ENCODE results near the gene COX5A.
"Not testable (repeated sequence)": the region's sequence is repeated elsewhere in the genome, so short reads cannot be mapped to it uniquely, and the experiment has no call there.

COX5A gene

DNA sequence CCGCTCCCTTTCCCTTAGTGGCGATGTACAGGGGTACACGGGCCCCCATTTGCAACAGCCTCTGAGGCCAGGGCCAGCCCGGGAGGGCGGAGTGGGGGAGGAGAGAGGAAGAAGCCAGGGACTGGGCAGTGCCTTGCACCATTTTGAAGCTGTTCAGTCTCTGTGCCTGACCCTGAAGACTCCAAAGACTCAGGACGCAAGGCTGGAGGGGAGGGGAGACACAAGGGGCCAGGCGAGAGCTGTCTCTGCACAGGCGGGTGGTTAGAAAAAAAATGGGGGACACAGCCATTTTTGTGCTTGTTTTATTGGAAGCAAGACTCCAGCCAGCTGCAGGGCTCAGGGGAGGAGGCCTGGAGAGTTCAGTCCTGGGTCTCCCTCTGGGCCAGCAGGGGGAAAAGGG, 17.1 kb upstream of the COX5A start:
- no peak for FAIRE-seq

GRCh38 chr15:74954515-74954914, 16.6 kb upstream of the COX5A start:
- FAIRE-seq, result no peak

DNA sequence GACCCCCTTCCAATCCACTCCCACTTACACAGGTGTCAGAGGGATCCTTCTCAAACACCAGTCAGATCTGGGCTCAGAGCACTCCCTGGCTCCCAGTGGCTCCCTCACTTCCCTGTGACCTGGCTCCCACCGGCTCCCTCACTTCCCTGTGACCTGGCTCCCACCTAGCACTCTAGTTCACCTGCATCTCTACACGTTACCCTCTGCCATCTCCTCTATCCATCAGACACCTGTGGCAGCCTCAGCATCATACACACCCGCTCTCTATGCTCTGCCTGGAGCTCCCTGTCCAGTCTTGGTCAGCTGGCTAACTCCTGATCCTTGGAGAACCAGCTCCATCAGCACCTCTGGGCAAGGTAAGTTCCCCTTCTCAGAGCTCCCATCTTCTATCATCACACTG, 13.1 kb upstream of the COX5A start:
- no peak for FAIRE-seq

- no peak for FAIRE-seq
These were observed 12.4 kb upstream of the COX5A start for GRCh38 chr15:74950078-74950908.

- FAIRE-seq, result no peak
These were observed 642 bp downstream of the COX5A start for GRCh38 chr15:74937272-74937589.

GRCh38 chr15:74935193-74935592, 2.7 kb downstream of the COX5A start:
- not testable (repeated sequence) for FAIRE-seq

- no peak for FAIRE-seq
These were observed 4.3 kb downstream of the COX5A start for GRCh38 chr15:74933573-74933972.

- FAIRE-seq, result no peak
These were observed 9.1 kb downstream of the COX5A start for GRCh38 chr15:74928771-74929198.

- no peak for FAIRE-seq
These were observed 13.3 kb downstream of the COX5A start for GRCh38 chr15:74924525-74924924.

DNA sequence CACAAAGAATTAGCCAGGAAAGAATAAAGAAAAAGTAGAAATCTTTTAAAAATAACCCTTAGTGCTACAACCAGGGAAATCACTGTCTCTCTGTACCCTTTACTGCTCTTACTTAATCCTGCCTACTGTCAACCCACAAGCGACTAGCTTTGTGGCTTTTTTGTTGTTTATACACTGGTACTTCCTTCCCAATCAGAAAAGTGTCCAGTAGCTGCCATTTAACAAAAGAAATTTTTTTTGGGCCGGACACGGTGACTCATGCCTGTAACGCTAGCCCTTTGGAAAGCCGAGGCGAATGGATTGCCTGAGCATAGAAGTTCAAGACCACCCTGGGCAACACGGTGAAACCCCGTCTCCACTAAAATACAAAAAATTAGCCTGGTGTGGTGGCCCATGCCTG, 17.4 kb downstream of the COX5A start:
- no peak for FAIRE-seq

DNA sequence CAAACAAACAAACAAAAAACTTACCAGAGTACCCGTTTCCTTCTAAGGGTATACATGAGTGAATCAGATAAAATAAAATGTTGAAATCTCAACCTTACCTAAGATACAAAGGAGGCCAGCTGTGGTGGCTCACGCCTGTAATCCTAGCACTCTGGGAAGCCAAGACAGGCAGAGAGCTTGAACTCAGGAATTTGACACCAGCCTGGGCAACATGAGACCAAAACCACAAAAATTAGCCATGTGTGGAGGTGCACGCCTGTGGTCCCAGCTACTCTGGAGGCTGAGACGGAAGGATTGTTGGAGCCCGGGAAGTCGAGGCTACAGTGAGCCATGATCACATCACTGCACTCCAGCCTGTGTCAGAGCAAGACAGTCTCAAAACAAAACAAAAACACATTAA, 20.2 kb downstream of the COX5A start:
- no peak for FAIRE-seq

- not testable (repeated sequence) for FAIRE-seq
These were observed 24.1 kb downstream of the COX5A start for GRCh38 chr15:74913799-74914198.

DNA sequence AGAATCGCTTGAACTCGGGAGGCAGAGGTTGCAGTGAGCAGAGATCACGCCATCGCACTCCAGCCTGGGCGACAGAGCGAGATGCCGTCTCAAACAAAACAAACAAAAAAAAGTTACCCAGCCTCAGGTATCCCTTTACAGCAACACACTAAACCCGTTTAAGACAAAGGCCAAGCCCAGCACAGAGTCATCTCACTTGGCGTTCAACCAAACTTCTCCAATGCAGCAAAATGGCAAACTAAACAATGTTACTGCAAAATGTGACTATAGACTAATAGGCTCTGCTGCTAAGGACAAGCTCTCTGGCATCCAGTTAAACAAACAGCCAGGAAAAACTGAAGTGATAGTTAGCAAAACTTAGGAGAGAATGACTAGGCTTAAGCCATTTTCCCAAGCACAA, 24.8 kb downstream of the COX5A start:
- FAIRE-seq, result no peak

DNA sequence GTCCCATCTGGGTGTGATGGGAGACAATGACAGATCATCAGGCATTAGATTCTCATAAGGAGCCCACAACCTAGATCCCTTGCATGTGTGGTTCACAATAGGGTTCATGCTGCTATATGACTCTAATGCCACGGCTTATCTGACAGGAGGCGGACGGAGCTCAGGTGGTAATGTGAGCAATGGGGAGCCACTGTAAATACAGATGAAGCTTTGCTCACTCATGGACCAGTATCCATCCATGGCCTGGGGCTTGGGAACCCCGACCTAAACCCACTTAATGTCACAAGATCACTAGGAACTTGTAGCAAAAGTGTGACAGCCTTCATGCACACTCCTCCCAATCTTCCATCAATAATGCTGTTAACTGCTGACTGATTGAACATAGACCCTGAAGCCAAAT, 29.2 kb downstream of the COX5A start:
- no peak for FAIRE-seq

- FAIRE-seq, result no peak
These were observed 30.6 kb downstream of the COX5A start for GRCh38 chr15:74907163-74907870.

DNA sequence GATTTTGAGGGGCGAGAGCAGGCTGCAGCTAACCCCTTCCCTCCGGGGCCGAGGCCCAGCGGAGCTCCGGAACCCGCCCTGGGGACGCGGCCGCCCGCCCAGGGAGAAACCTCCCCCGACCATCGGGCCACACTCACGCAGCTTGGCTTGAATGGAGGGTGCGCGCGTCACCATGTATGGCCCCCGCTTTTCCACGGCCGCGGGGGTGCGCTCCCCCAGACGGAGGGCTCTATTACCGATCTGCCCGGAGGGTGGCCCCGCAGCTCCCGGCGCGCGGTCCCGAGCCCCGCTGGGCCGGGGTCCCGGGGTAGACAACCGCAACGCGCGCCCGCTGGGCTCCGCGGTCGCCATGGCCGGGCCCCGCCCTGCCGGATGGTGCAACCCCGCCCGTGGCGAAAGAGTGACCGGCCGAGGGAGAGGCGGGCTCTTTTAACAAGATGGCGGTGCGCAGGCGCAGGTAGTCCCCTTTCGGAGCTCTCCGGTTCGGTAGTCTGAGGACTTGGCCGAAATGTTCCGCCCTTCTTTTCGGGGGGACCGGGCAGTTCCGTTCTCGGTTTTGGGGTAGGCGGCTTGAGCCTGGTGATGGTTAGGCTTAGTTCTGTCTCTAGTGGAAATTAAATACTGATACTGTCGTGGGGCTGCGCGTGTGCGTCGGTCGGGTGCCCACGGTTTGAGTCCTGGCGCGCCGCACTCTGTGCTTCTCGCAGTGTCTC, 31.3 kb downstream of the COX5A start, which contains the start of gene FAM219B:
Gene FAM219B (minus strand): TSS at position 402 of the 713 bp plus-strand sequence. CDS start 51 bp downstream, at position 351.
- no peak for FAIRE-seq

DNA sequence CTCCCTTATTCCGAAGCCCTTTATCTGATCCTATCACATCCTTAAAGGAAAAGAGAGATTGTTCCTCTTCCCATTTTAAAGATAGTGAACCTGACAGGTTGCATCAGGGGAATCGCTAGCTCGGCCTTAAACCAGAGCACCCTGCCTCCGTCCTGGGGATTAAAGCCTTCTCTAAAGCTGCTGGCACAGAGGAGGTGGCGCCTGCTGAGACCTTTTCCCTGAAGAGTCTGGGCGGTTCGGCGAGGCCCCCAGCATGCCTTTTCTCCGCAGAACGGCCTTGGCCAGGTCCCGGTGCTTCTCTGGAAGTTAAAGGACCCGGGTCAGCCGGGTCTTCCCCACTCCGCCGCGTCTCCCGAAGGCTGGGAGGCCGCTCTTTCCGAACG, 31.8 kb downstream of the COX5A start:
- no peak for FAIRE-seq

DNA sequence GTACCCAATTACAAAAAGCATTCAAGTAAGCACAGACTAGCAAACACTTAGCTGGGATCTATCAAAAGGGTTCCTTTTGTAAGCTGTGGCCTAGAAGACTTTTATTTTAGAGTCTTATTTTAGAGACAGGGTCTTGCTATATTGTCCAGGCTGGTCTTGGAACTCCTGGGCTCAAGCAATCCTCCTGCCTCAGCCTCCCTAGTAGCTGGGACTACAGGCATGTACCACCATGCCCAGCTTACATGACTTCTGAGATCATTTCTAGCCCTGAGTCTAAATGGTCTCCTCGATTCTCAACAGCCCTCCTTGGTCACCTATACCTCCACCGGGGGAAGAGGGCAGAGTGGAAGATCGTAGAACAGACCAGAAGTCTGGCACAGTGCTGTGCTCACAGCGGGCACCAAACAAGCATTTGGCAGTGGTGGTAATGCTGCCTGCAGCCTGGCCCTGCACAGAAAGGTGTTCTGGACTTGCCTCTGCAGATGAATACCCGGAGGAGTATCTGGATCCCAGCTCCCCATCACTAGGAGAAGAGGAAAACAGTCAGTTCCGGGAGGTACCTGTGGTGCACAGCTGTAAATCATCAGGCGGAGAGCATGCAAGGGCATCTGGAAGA, 33.6 kb downstream of the COX5A start:
- FAIRE-seq, result no peak

DNA sequence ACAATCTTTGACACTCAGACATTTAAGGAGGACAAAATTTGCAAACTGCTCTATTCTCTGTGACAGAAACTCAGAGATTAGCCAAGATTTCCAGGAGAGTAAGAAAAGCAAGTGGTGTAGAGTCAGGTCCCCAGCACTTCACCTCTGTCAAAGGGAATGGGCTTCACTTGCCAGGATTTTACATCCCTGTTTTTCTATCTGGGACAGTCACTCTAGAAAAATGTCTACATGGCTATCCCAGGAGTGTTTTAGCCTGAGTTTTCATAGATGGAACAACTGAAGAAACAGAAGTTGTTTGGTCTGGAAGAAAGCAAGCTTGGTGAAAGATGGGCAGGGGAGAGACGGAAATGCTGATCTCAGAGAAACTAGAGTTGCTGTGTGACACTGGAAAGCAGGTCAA, 34.2 kb downstream of the COX5A start:
- no peak for FAIRE-seq

DNA sequence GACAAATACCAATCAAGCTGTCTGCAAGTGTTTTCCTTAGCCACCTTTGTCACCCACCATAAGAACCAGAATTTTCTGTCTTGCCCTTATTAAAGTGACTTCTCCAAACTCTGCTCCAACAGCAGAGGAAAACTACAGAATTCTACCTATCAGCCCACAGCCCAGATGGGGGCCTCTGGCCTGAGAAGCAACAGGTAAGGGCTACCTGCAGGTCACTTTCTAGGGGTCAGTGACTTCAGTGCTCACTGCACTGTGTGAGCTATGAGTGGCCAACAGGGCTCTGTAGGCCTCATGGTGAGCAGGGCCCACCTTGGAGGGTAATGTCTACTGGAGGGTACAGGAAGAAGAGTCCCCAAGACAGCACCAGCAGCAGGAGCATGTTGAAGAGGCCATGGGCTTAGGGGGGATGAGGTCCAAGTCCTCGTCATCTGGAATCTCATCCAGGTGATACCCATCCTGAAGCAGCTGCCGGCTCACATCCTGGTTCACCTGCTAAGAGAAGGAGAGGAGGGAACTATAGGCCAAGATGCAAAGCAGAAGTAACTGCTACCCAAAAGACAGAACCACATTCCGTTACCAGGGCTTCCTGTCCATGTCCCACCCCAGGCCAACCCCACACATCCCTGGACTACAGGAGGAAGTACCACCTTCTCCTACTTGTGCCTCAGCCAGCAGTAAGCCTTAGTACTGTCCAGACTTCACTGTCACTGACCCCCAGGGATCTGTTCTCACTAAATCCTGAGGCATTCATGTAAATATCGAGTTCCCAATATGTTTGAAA, 35.4 kb downstream of the COX5A start:
- FAIRE-seq, result no peak

DNA sequence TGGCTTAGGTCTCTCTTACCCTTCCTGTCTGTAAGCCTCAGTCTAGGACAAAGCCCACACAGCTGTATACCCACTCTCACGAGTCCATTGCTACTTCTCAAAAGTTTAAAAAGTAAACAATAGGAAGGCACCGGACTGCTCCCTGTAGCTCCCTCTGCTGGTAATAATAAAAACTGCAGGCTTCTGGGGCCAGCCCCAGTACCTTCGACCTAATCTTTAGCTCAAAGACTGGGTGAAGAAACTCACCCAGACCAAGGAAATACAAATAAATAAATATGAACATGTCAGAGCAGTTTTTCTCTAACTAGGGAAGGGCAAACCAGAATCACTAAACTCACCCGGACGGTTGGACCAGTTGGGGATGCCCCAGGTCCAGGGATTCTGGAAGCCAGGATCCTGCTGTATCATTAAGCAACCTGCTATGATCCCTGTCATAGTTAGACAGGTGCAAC, 36.2 kb downstream of the COX5A start:
- no peak for FAIRE-seq

DNA sequence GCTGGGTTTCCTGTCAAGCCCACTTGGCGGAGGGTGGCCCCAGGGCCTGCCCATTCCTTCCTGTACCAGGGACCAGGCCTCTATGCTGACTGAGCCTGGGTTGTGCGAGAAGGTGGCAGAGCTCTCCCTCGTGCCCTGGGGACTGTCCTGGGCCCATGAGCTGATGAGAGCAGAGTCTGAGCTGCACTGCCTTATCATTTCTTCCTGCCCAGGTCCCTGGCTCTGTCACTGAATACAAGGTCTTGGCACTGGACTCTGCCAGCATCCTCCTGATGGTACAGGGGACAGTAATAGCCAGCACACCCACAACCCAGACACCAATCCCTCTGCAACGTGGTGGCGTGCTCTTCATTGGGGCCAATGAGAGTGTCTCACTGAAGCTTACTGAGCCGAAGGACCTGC, 40.6 kb downstream of the COX5A start:
- no peak for FAIRE-seq
